GM18951 (cell line): ENCODE data around the gene ENO4.

Source experiments
- POLR2A ChIP-seq: IDR thresholded peaks from 4 replicates; pipeline ENCODE4 v1.6.1; 2011; ENCODE audit warnings: mild to moderate bottlenecking; ENCODE audit not compliant: insufficient read length, insufficient read depth; ENCODE audit errors: extremely low read depth
- in situ Hi-C: fragments of 300-500 bp; cut with MboI; formaldehyde crosslinking; loops from one replicate; pipeline ENCODE4 v1.12.0; 2022; ENCODE audit warnings: low sequenced_read_pairs, mixed read lengths, inconsistent platforms; ENCODE audit not compliant: unreplicated experiment

ENO4 gene

DNA sequence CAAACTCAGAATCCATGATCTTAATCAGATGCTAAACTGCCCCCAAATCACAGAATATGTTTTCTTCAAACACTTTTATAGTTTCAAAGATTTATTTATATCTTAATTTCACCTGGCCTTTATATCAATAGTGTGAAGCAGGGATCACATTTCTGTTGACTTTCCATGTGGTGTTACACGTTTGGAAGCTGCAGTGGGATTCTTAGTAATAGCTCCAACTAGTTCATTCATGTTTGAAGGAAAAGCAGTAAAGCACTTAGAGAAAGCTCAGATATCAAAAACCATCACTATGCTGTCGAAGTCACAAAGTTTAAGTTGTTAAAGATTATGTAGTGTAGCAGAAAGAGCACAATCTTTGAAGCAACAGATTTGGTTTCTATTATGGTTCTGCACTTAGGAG lies 16.8 kb downstream of the ENO4 start:
- no peak for TF ChIP-seq POLR2A
- in situ Hi-C loops, result no loop called here

DNA sequence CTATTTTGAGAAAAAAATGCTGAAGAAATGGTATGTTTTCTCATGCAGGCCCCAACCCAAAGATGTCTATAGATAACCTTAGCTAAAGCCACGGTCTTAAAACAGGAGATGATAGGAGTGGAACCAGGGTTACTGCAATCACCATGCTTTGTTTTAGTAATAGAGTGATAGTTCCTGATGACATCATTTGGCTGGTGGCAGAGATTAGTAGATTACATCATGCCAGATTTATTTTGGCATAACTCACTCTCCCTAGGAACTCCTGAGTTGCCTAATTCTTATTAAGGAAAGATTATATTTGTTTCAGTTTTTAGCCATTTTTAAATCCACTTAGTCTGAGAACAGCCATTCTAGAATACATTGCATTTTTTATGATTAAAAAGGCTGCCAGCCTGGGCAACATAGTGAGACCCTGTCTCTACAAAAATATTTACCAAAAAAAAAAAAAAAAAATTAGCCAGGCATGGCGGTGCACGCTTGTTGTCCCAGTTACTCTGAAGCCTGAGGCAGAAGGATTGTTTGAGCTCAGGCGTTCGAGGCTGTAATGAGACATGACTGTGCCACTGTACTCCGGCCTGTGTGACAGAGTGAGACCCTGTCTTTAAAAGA lies 17.8 kb downstream of the ENO4 start:
- no peak for TF ChIP-seq POLR2A
- in situ Hi-C loops, result no loop called here

DNA sequence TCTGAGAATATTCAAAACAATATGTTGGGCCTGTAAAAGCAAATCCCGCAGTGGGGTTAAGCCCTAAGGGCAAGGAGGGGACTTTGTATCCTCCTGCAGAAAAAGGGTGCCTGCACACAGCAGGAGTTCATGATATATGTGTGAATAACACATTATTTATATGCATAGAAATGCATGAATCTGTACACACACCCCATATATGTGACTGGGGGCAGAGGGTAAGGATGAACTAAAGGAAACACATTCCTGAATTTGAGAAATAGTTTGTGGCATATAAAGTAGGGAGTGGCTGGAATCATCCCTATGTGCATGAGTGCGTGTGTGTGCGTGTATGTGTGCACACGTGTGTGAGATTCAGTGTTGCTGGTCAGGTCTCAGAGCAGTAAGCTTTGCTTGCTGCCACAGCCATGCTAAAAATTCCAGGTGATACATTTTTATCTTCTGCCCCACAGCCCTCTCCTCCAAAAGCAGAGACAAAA lies 18.9 kb downstream of the ENO4 start:
- no peak for TF ChIP-seq POLR2A
- in situ Hi-C loops, result no loop called here

DNA sequence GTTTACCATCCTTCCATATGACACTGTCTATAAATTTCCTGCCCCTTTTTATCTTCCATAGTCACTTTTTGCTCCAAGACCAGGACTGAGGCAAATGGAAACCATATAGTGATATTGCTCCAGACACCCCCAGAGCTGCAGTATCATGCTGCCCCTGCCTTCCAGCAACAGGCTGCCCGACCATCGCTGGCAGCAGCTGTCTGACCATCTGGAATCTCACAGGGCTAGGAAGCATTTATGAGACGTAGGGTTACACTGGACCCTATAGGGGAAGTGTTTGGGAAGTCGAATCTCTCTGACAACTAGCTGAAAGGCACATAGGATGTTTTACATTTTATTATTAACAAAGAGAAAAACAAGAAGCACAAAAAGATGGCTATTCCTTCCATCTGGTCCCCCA lies 19.4 kb downstream of the ENO4 start:
- in situ Hi-C loops, result no loop called here
- no peak for TF ChIP-seq POLR2A

DNA sequence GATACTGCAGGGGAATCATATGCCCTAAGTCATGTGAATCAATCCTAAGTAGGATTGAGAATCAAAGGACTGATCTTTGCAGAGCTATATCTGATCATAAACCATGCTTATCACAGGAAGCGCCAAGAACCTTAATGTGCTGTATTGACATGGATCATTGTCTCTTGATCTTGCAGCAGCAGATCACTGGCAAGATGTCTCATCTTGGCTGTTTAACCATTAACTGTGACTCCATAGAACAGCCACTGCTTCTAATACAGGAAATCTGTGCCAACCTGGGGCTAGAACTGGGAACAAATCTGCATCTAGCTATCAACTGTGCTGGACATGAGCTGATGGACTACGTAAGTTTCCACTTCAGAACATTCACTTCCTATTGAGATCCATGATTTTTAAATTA lies 21.6 kb downstream of the ENO4 start:
- no peak for TF ChIP-seq POLR2A
- in situ Hi-C loops, result no loop called here

DNA sequence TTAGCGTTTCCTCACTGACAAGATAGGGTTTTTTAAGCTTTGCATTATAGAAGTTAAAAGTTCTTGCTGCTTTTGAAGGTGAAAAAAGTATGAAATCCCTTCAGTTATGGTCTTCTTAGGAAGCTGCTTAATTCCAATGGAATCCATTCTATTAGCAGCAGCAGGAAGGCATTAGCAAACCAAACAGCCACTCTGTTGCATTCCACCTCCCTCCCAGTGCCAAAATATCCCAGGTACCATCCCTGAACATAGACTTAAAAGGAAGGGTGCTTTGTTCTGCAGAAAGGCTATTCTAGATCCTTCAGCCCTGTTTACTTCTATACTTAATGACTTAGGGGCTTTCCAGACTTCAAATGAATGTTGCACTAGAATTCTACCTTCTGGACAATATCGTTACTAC lies 23.8 kb downstream of the ENO4 start:
- in situ Hi-C loops, result no loop called here

DNA sequence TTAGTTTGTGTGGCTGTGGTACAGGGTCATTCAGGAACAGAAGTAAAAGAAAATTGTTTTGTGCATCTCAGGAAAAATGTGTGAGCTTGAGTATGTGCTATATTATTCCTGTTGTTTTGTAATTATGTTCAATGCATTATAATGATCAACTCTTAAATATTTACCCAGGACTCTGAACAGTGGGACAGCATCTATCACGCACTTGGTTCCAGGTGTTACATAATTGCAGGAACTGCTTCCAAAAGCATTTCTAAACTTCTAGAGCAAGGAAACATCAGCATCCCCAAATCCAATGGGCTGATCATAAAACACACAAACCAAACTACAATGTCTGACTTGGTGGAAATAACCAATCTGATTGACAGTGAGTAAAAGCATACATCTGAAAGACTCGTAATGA lies 26.6 kb downstream of the ENO4 start:
- in situ Hi-C loops, result no loop called here
- no peak for TF ChIP-seq POLR2A

More for the DNA sequence above, 23.8 kb downstream of the ENO4 start:
- TF ChIP-seq POLR2A, result no peak

DNA sequence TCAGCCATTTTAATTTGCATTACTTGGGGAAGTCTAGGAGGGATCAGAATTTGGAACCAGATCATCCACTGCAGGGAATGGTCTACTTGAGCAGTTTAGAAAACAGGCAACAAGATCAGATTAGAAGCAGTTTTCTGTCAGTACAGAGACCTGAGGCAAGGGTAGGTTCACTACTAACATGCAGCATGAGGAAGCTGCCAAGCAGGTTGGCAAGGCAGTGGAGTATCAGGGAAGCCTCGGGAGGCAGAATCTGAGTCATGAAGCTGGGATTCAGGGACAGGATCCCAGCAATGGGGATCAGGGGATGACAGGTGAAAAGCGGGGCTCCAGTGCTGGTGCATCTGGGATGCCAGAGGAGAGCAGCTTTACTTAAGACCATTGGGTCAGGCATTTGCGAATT lies 28.1 kb downstream of the ENO4 start:
- in situ Hi-C loops, result no loop called here
- TF ChIP-seq POLR2A, result no peak

DNA sequence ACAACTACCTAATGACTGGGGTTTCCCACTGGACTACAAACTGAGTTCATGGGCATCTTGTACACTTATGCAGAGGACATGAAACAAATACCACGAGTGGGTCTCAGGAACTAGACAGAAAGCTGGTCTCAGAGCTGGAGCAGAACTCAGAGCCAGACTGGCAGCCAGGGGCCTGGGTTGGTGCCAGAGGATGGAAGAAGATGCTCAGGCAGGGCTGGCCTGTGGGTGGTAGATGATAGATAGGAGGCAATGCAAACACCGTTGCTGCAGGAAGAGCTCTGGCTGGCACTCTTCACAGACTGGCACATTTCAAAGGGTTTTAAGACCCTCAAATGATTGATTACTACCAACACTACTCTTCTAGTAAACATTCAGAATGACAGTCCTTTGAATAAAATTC lies 28.8 kb downstream of the ENO4 start:
- in situ Hi-C loops, result no loop called here
- TF ChIP-seq POLR2A, result no peak

DNA sequence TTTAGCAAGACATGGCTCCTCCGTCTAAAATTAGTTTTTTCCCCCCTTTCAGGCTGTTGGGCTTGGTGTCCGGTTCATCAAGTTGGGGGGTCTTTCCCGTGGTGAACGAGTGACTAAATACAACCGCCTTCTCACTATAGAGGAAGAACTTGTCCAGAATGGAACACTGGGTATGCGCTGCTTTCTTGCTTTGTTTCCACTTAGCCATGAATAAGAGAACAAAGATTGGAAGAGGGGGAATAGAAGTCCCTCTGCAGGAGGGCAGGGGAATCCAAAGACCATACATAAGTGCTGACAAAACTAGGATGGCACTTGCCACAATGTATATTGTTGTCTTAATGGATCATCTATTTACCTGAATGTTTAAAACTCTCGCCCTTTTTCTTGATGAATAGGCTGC lies 30.5 kb downstream of the ENO4 start:
- in situ Hi-C loops, result no loop called here
- no peak for TF ChIP-seq POLR2A

DNA sequence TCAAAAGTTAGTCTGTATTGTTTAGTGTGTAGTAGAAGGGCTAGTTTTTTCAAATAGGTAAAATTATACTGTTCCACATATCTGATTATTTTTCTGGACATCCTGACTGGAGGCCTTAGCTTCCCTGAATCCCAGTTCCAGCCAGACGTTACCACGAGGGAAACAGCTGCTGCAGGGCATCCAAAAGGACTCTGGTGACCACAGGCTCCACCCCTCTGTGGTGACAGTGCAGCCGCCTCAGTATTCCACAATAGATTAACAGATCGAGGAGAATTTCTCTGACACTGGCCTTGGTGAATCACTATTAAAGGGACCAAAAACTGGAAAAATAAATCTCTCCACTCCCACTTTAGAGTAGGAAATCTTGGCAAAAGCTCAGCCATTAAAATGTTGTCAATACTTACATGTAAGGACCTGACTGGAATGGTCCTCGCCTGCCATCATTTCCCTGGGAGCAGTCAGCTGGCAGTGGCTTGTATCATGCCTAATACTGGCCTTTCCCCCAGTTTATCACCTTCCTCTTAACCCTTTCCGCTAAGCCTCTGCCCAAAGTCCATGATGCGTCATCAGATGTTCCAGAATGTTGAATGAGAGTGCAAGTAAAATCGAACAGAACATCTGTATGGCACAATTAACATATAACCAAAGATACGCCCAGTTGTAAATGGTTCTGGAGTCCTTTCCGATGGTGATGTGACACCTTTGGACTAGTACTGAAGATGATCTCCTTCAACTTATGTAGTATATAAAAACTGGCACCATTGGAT lies 31.6 kb downstream of the ENO4 start:
- no peak for TF ChIP-seq POLR2A
- in situ Hi-C loops, result no loop called here

DNA sequence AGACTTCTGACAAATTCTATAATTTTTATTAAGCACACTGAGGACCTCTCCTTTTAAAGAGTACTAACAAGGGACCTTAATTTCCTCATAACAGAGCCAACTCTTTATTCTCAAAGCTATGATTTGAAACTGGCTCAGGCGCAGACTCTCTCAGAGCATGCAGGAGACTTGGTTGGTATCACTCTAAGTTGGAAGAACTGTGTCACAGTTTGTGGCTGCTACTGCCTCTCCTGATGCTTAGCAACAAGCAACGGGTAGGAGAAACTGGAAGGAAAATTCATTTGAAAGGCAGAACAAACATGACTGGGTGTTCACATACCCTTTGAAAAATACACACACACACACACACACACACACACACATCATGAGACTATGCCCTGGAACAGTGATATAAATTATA lies 33.3 kb downstream of the ENO4 start:
- in situ Hi-C loops, result no loop called here
- TF ChIP-seq POLR2A, result no peak

DNA sequence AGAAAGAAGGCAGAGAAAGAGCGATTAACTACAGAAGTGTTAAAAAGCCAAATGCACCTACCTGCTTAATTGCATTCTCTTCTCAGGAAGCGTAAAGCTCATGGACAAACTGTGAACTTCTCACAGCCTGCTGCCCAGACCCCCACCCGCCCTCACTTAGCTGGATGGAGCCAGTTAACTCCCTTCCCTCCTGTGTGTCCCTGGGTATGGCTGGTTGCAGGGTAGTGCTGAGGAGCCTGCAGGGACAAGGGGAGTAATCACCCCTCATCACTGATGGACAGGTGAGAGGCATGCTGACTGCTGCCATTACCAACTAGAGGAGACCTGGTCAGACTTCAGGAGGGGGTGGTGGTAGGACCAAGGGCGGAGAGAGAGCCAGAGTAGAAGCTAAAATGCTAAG lies 37.5 kb downstream of the ENO4 start:
- TF ChIP-seq POLR2A, result no peak
- in situ Hi-C loops, result no loop called here

DNA sequence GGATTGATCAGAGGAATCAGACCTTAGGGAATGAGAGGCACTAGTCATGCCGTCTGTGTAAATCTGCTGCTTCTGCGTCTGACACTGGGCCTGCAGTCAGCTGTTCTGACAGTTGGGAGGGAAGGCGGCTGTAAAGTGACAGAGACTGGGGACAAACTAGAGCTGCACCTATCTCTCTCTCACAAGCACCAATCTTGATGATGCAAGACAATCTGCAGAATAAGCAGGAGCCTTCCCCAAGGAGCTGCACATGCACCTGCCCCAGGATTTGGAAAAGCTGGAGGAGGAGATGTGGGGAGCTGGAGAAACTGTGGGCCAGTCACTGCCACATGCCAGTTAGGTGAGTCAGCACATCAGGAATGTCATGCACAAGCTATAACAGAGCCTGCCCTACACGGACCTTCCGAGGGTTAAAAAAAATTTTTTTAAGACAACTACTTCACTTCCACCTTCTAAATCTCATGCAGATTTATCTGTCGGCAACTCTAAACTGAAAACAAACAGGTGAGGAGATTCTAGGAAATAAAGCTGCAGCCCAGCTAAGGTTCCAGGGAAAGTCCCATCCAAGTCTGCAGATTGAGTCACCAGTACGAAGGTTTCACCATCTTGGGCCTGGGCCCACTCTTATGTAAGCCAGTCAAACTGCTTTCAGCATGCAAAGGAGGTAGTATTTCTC lies 39.2 kb downstream of the ENO4 start:
- TF ChIP-seq POLR2A, result no peak
- in situ Hi-C loops, result no loop called here
